ENCODE data around the gene IL32. TPM values are rescaled to one million over a fixed set of nuclear protein-coding genes. Genes with fewer than 3 reads are reported as not detected.
A peak's percentile ranks its signal among the peaks of the same experiment; 100 is the strongest.

The IL32 gene
- polyA plus RNA-seq, 3 donors, result 0.53 to 8.0 (median 5.6) TPM

- peaks cover 0 to 11% of the 10 kb centered on the region in 2 donors for H3K36me3 ChIP-seq (replicated peaks in 1 of 2; ENCODE audit: control insufficient read depth in 1 of 2, insufficient read depth in 2 of 2, low read length in 2 of 2)
- intact Hi-C loops (cut with micrococcal nuclease), result no loop called here
- H3K79me2 ChIP-seq (ENCODE audit: insufficient read depth, low read length), result no peaks in the 10 kb centered on the region
- WGBS (ENCODE audit: insufficient coverage), result 97% methylated on average over 11 of the region's 12 CpGs
- H3K27ac ChIP-seq (ENCODE audit: low read depth in 1 of 2, low read length in 2 of 2), result no peak overlapping the region
- H3K9me3 ChIP-seq (replicated peaks in 1 of 2; ENCODE audit: control insufficient read depth in 1 of 2, insufficient read depth in 1 of 2, low read length in 2 of 2), result no peaks in the 10 kb centered on the region
- TF ChIP-seq, protein P1, sequence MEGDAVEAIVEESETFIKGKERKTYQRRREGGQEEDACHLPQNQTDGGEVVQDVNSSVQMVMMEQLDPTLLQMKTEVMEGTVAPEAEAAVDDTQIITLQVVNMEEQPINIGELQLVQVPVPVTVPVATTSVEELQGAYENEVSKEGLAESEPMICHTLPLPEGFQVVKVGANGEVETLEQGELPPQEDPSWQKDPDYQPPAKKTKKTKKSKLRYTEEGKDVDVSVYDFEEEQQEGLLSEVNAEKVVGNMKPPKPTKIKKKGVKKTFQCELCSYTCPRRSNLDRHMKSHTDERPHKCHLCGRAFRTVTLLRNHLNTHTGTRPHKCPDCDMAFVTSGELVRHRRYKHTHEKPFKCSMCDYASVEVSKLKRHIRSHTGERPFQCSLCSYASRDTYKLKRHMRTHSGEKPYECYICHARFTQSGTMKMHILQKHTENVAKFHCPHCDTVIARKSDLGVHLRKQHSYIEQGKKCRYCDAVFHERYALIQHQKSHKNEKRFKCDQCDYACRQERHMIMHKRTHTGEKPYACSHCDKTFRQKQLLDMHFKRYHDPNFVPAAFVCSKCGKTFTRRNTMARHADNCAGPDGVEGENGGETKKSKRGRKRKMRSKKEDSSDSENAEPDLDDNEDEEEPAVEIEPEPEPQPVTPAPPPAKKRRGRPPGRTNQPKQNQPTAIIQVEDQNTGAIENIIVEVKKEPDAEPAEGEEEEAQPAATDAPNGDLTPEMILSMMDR (IDR thresholded peaks at IDR 0.05), result no peak
- no peak overlapping the region for H2AFZ ChIP-seq (ENCODE audit: insufficient read depth, low read depth, low read length, poor library complexity, severe bottlenecking)
- H3K4me1 ChIP-seq (ENCODE audit: control insufficient read depth in 1 of 2, insufficient read depth in 2 of 2, low read length in 2 of 2), result peaks cover 15 to 19% of the 10 kb centered on the region in 2 donors
- H3K9ac ChIP-seq (ENCODE audit: insufficient read depth, low read length, poor library complexity, severe bottlenecking), result no peak overlapping the region
- Mint-ChIP-seq H3K36me3 (peaks cover 2 to 9% of the 10 kb centered on the region in 2 donors), H3K9me3 (peaks cover 0 to 1% (median 0%) of the 10 kb centered on the region in 7 donors), H3K27ac (no peak overlapping the region), H3K4me1 (peaks cover 18% of the 10 kb centered on the region), H3K27me3 (ENCODE audit: low read depth in 3 of 3) (peaks cover 3 to 12% (median 4%) of the 10 kb centered on the region in 3 donors), H3K4me3 (no peak overlapping the region)
- DNase-seq, result no peak
- no peaks in the 10 kb centered on the region for H4K20me1 ChIP-seq (ENCODE audit: insufficient read depth, low read length)
- no peak overlapping the region for H3K4me3 ChIP-seq (replicated peaks in 1 of 3; ENCODE audit: low read depth in 2 of 3, low read length in 3 of 3)
- no peaks in the 10 kb centered on the region for H3K27me3 ChIP-seq (ENCODE audit: control insufficient read depth in 2 of 2, insufficient read depth in 2 of 2, low read length in 2 of 2)
- no peak overlapping the region for H3K4me2 ChIP-seq (replicated peaks; ENCODE audit: extremely low read depth, low read length, poor library complexity, severe bottlenecking)
These were observed 49.6 kb downstream of the IL32 start for GRCh38 chr16:3115003-3115402.

DNA sequence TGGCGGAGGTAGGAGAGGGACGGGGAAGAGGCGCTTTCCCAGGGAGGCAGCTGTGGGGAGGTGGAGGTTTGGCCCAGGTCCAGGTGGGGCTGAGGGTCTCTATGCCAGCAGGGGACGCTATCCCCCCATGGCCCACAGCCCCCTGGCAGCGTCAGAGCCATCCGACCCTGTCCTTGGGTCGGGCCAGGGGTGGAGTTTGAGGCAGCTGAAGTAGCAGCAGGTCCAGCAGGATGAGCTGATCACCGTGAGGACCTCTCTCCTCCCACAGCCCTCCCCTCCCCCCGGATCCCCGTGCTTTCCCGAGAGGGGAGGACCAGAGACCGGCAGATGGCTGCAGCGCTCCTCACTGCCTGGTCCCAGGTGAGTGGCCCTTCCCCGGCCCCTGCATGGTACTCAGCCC is 50.1 kb downstream of the IL32 start:
- H2AFZ ChIP-seq (ENCODE audit: insufficient read depth, low read depth, low read length, poor library complexity, severe bottlenecking), result no peak overlapping the region
- Mint-ChIP-seq H3K36me3 (peaks cover 2 to 9% of the 10 kb centered on the region in 2 donors), H3K9me3 (peaks cover 0 to under 1% (median 0%) of the 10 kb centered on the region in 7 donors), H3K27me3 (ENCODE audit: low read depth in 3 of 3) (peaks cover 2 to 12% (median 2%) of the 10 kb centered on the region in 3 donors), H3K4me1 (peaks cover 18% of the 10 kb centered on the region), H3K27ac (peak overlapping the region in 1 of 7 donors; percentile 57), H3K4me3 (no peak overlapping the region)
- DNase-seq, result no peak
- no peak overlapping the region for H3K27ac ChIP-seq (ENCODE audit: low read depth in 1 of 2, low read length in 2 of 2)
- H3K4me2 ChIP-seq (replicated peaks; ENCODE audit: extremely low read depth, low read length, poor library complexity, severe bottlenecking), result no peak overlapping the region
- H3K4me1 ChIP-seq (ENCODE audit: control insufficient read depth in 1 of 2, insufficient read depth in 2 of 2, low read length in 2 of 2), result peaks cover 15 to 19% of the 10 kb centered on the region in 2 donors
- no peaks in the 10 kb centered on the region for H4K20me1 ChIP-seq (ENCODE audit: insufficient read depth, low read length)
- 97% methylated on average over 5 of the region's 14 CpGs for WGBS (ENCODE audit: insufficient coverage)
- H3K4me3 ChIP-seq (replicated peaks in 1 of 3; ENCODE audit: low read depth in 2 of 3, low read length in 3 of 3), result no peak overlapping the region
- peaks cover 0 to 14% of the 10 kb centered on the region in 2 donors for H3K36me3 ChIP-seq (replicated peaks in 1 of 2; ENCODE audit: control insufficient read depth in 1 of 2, insufficient read depth in 2 of 2, low read length in 2 of 2)
- H3K9ac ChIP-seq (ENCODE audit: insufficient read depth, low read length, poor library complexity, severe bottlenecking), result no peak overlapping the region
- no peaks in the 10 kb centered on the region for H3K27me3 ChIP-seq (ENCODE audit: control insufficient read depth in 2 of 2, insufficient read depth in 2 of 2, low read length in 2 of 2)
- H3K9me3 ChIP-seq (replicated peaks in 1 of 2; ENCODE audit: control insufficient read depth in 1 of 2, insufficient read depth in 1 of 2, low read length in 2 of 2), result no peaks in the 10 kb centered on the region
- H3K79me2 ChIP-seq (ENCODE audit: insufficient read depth, low read length), result no peaks in the 10 kb centered on the region
- intact Hi-C loops (cut with micrococcal nuclease), result no loop called here
- TF ChIP-seq, protein P1 (IDR thresholded peaks at IDR 0.05), result no peak
